Breast epithelium (tissue), 3 donors: ENCODE measurements around the gene WWOX.

Source experiments
- CTCF ChIP-seq, 3 donors: fragments of 450-650 bp; IDR thresholded peaks; one replicate each; pipeline ENCODE4 v1.5.1; 2016 to 2017; ENCODE audit warnings: antibody characterized with exemption in 3 of 3, mild to moderate bottlenecking in 3 of 3, moderate library complexity in 3 of 3
- POLR2A ChIP-seq: fragments of 450-650 bp; IDR thresholded peaks from one replicate; pipeline ENCODE4 v1.6.1; 2016; ENCODE audit warnings: antibody characterized with exemption, mild to moderate bottlenecking, moderate library complexity
- POLR2AphosphoS5 ChIP-seq, 3 donors: sonication (generic); formaldehyde crosslinking; IDR thresholded peaks; one replicate each; pipeline ENCODE4 v1.6.1; 2017; ENCODE audit warnings: antibody characterized with exemption in 3 of 3

GRCh38 chr16:79072517-79072916 is 973.1 kb downstream of the WWOX start:
- TF ChIP-seq POLR2AphosphoS5 (IDR thresholded peaks at IDR 0.05): no peak
- no peak for TF ChIP-seq CTCF (IDR thresholded peaks at IDR 0.05)
- no peak for TF ChIP-seq POLR2A
